SU-DHL-6 (cell line): ENCODE data around the gene ENO2.
A peak's percentile ranks its signal among the peaks of the same experiment; 100 is the strongest.

Source experiments
- H2AFZ ChIP-seq: fragments of 200-600 bp; sonication (generic); 2 replicates; pipeline ENCODE4 v1.6.1; 2014; ENCODE audit warnings: low read depth, mild to moderate bottlenecking, moderate library complexity, mixed read lengths, antibody characterized with exemption, low read length; ENCODE audit not compliant: severe bottlenecking
- H3F3A ChIP-seq: fragments of 200-600 bp; shearing (Covaris generic); 2 replicates; pipeline ENCODE4 v1.6.0; 2016; ENCODE audit warnings: antibody characterized with exemption, mild to moderate bottlenecking; ENCODE audit not compliant: insufficient read depth
- H3K27ac ChIP-seq: fragments of 200-600 bp; sonication (generic); 2 replicates; pipeline ENCODE4 v1.5.1; 2016; ENCODE audit warnings: low read depth, mild to moderate bottlenecking, low read length, moderate library complexity, mixed read lengths
- H3K27me3 ChIP-seq: fragments of 200-600 bp; sonication (generic), shearing (Covaris generic); 2 replicates; pipeline ENCODE4 v1.6.0; 2014; ENCODE audit warnings: mild to moderate bottlenecking, low read length
- H3K36me3 ChIP-seq: fragments of 200-600 bp; sonication (generic); 2 replicates; pipeline ENCODE4 v1.6.1; 2014; ENCODE audit warnings: mild to moderate bottlenecking, low read length, mixed read lengths
- H3K4me2 ChIP-seq: fragments of 300-600, 200-600 bp; shearing (Covaris generic), sonication (generic); 2 replicates; pipeline ENCODE4 v1.6.0; 2014; ENCODE audit warnings: low read length, low read depth, mild to moderate bottlenecking; ENCODE audit not compliant: poor library complexity, severe bottlenecking
- H3K4me3 ChIP-seq: fragments of 200-600 bp; sonication (generic); 2 replicates; pipeline ENCODE4 v1.5.1; 2014; ENCODE audit warnings: antibody characterized with exemption, low read length, mild to moderate bottlenecking, mixed read lengths; ENCODE audit not compliant: insufficient read depth, poor library complexity, severe bottlenecking
- H3K79me2 ChIP-seq: fragments of 200-600 bp; sonication (generic); 2 replicates; pipeline ENCODE4 v1.6.1; 2014; ENCODE audit warnings: mild to moderate bottlenecking, low read length, moderate library complexity; ENCODE audit not compliant: insufficient read depth
- H3K9ac ChIP-seq: fragments of 200-600 bp; sonication (generic); 2 replicates; pipeline ENCODE4 v1.7.0; 2014; ENCODE audit warnings: mild to moderate bottlenecking, low read length
- H3K9me2 ChIP-seq: fragments of 200-600 bp; sonication (generic); replicated peaks from 2 replicates; pipeline ENCODE4 v1.6.1; 2014; ENCODE audit warnings: low read length; ENCODE audit not compliant: insufficient read depth
- H3K9me3 ChIP-seq: fragments of 200-600 bp; sonication (generic); 2 replicates; pipeline ENCODE4 v1.6.1; 2014; ENCODE audit warnings: low read length, mixed read lengths; ENCODE audit not compliant: insufficient read depth
- H4K20me1 ChIP-seq: fragments of 200-600 bp; sonication (generic); 2 replicates; pipeline ENCODE4 v1.6.1; 2014; ENCODE audit warnings: low read depth, mild to moderate bottlenecking, antibody characterized with exemption, low read length, moderate library complexity, mixed read lengths
- CTCF ChIP-seq: fragments of 200-600 bp; sonication (generic); IDR thresholded peaks from one replicate; pipeline ENCODE4 v1.5.1; 2017; ENCODE audit warnings: antibody characterized with exemption, mild to moderate bottlenecking, low read length, moderate library complexity; ENCODE audit not compliant: insufficient read depth, poor library complexity, severe bottlenecking
- EZH2phosphoT487 ChIP-seq: fragments of 200-600 bp; sonication (generic), shearing (Covaris generic); conservative IDR thresholded peaks from 2 replicates; pipeline ENCODE4 v1.6.1; 2018; ENCODE audit warnings: mild to moderate bottlenecking, antibody characterized with exemption, low read length, moderate library complexity, mixed read lengths

The ENO2 gene

GRCh38 chr12:6967651-6968100 is 53.3 kb downstream of the ENO2 start:
- no peak overlapping the region for H3K27ac ChIP-seq
- no peaks in the 10 kb centered on the region for H3K9me2 ChIP-seq
- no peaks in the 10 kb centered on the region for H3K9me3 ChIP-seq
- H3K79me2 ChIP-seq = peaks cover 40% of the 10 kb centered on the region
- TF ChIP-seq EZH2phosphoT487 (no peak), CTCF (no peak)
- H4K20me1 ChIP-seq = peaks cover 3% of the 10 kb centered on the region; the same call in 1 of the 2 replicates
- peaks cover 8% of the 10 kb centered on the region; the same call in 1 of the 2 replicates for H3K36me3 ChIP-seq
- no peak overlapping the region for H2AFZ ChIP-seq
- no peaks in the 10 kb centered on the region for H3K27me3 ChIP-seq
- H3F3A ChIP-seq = peaks cover 32% of the 10 kb centered on the region
- H3K9ac ChIP-seq = no peak overlapping the region
- H3K4me3 ChIP-seq = no peak overlapping the region
- H3K4me2 ChIP-seq = no peak overlapping the region

GRCh38 chr12:6968426-6968825 is 54.0 kb downstream of the ENO2 start:
- Histone ChIP-seq H3K4me2 (peak overlapping the region; percentile 73), H3K27ac (no peak overlapping the region; the same call in 1 of the 2 replicates), H4K20me1 (peaks cover 3% of the 10 kb centered on the region; the same call in 1 of the 2 replicates), H3K9me2 (no peaks in the 10 kb centered on the region), H2AFZ (no peak overlapping the region), H3K9ac (peak overlapping the region; percentile 92; the same call in 1 of the 2 replicates), H3K9me3 (no peaks in the 10 kb centered on the region), H3F3A (peaks cover 32% of the 10 kb centered on the region), H3K27me3 (no peaks in the 10 kb centered on the region), H3K36me3 (peaks cover 8% of the 10 kb centered on the region; the same call in 1 of the 2 replicates), H3K79me2 (peaks cover 45% of the 10 kb centered on the region), H3K4me3 (no peak overlapping the region)
- TF ChIP-seq CTCF (no peak), EZH2phosphoT487 (no peak)

- H3F3A ChIP-seq = peaks cover 23% of the 10 kb centered on the region
These were observed 55.7 kb downstream of the ENO2 start for GRCh38 chr12:6970096-6970527.

More at GRCh38 chr12:6970096-6970527, 55.7 kb downstream of the ENO2 start:
- TF ChIP-seq CTCF (no peak), EZH2phosphoT487 (no peak)
- Histone ChIP-seq H3K4me3 (peak overlapping the region; percentile 96), H2AFZ (no peak overlapping the region), H3K36me3 (peaks cover 8% of the 10 kb centered on the region; the same call in 1 of the 2 replicates), H3K27me3 (no peaks in the 10 kb centered on the region), H3K27ac (peak overlapping the region; percentile 32), H3K9ac (peak overlapping the region; percentile 92), H3K79me2 (peaks cover 45% of the 10 kb centered on the region), H4K20me1 (peaks cover 3% of the 10 kb centered on the region; the same call in 1 of the 2 replicates), H3K4me2 (peak overlapping the region; percentile 73), H3K9me3 (no peaks in the 10 kb centered on the region), H3K9me2 (no peaks in the 10 kb centered on the region)
